NCI-H460 (cell line): ENCODE results near the gene WNK1. TPM values are rescaled to one million over a fixed set of nuclear protein-coding genes. Genes with fewer than 3 reads are reported as not detected.
"Not testable (repeated sequence)": the region's sequence is repeated elsewhere in the genome, so short reads cannot be mapped to it uniquely, and the experiment has no call there.

Source experiments
- DNase-seq: peaks from one replicate; pipeline ENCODE4 v3.0.0-alpha.2; 2016; ENCODE audit warnings: low read depth; ENCODE audit errors: extremely low read depth
- total RNA-seq: library from RNA; depleted of rRNA; stranded (reverse); fragments of >200 nt; shearing (Covaris generic); gene quantifications from 2 replicates; pipeline ENCODE4 v1.2.3, GENCODE V29; 2014

Gene WNK1
- total RNA-seq, 1 experiment from 2014 or later = 49.0 TPM

DNA sequence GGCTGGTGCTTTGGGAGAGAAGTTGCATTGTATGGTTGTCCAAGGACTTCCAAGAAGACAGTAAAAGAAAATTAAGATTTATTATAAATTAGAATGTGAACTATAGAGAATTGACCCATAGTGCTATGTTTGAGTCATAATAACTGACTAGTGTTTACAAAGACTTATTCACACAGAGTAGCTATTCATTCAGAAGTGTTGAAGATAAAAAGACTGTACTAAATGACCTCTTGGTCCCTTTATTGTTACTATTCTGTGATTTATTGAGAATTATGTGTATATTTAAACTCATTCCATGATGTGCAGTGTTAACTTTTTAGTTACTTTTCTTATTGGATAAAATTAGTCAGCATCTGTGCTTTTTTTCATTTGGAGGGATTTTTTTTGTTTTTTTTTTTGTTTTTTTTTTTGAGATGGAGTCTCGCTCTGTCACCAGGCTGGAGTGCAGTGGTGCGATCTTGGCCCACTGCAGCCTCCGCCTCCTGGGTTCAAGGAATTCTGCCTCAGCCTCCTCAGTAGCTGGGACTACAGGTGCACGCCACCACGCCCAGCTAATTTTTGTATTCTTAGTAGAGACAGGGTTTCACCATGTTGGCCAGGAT, 24.5 kb downstream of the WNK1 start:
- not testable (repeated sequence) for DNase-seq

DNA sequence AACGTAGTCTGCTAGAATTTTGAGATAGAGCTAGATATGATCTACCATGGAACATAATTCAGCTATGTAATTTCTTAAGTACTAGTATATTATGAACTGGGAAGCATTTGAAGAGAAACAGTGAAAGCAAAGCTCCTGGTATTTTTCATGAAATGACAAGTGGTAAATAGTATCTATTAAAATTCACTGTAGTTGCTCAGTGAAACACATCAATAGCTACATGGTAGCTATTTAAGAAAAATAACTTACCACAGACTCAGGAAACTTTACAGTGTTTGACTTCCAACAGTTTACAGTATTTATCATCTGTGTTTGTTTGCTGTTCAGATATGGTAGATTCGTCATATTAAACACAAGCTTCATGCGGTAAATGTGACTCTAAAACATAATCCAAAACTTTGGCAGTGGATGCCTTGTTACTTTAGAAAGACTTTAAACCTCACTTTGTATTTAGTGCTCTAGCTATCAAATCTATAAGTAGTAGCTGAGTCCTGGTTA, 25.2 kb downstream of the WNK1 start:
- no peak for DNase-seq

DNA sequence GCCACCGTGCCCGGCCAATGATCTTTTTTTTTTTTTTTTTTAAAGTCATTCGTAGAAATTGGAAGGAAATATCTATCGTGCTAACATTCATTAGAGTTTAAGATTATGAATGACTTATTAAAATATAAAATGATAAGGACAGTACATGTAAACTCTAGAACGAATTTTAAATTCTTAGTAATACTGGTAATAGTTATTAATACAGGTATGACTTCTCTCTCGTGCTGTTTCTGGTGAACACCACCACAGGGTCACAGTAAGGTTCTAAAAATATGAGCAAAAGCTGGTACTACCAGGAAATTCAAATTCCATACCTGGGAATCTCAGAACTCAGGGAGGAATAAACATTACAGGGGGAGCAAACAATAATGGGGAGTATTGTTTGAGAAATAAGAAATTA, 26.2 kb downstream of the WNK1 start:
- no peak for DNase-seq

DNA sequence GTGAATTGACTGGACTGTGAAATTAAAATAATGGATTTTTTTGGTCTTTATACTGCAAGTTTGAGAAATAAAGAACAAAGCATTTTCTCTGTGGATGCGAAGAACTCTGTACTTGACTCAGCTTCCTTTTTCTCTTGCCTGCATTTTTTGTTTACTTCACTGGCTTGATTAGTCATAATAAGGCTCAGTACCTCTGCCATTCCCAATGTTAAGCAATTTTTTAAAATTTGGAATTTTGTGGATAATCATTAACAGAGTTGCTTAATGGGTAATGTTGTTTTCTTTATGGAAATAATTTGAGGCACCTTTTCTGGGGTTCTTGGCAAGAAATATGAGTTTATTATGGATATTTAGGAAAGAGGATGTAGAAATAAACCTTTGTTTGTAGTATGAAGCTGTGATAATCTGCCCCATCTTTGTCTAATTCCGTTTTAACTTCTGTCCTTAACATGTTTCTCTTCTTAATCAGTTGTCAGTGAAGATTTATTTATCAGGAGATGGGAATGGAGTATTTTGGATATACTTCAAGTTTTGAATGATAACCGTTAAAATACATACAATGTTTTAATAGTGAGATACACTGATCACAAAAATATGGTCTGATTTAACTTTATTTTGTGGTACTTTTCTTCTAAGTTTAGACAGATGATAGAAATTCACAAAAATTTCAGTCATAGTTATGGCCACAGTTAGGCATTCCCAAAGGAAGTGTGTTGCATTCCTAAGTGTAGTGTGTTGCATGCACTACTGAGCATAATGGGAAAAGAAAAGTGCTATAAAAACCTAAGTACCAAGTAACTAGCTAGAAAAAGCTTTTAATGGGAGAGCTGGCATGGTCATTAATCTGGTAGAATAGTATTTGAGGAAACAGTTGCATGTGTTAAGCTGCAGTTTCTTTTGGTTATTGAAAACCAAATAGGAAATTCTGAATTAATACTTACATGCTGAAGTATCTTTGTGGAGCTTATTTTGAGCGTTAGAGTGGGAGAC, 27.7 kb downstream of the WNK1 start:
- no peak for DNase-seq

DNA sequence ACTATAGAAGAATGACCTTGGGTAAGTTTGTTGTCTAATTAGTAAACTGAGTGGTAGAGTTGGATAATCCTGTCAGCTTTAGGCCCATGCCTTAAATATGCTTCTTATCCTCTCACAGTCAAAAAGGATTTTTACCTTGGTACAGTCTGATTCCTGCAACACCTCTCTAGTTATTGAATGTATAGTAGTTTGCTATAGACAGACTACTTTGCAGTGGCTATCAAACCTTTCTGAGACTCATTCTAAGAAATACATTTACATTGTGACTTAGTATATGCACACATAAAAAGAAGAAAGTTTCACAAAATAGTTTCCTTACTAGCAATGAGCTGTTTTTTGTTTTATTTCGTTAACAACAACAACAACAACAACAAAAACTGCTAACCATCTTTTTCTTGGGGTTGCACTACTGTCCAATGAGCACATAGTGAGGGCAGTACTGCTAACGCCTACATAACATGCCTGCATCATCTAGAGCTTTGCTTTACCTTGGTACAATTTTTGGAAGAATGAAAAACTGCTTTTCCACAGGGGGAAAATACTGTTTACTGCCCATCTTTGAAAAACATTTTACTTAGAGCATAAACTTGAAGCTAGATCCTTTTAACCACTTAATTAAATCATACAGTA, 28.5 kb downstream of the WNK1 start:
- no peak for DNase-seq

DNA sequence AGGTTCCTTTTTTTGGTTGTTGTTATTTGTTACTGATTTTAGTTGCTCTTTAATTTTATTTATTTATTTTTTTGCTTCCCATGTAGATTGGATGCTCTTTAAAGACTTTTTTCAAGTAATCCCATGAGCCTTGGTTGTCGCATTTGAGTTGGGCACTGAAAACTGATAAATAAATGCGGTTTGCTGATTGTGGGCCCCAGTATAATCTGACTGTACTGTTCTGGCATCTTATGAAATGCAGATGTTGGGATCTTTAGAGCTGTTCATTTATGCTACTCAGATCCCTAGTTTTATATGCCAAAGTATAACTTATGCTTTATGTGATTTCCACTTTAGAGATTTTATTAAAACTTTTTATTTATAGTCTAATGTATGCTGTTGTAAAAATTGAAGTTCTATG, 33.3 kb downstream of the WNK1 start:
- no peak for DNase-seq

DNA sequence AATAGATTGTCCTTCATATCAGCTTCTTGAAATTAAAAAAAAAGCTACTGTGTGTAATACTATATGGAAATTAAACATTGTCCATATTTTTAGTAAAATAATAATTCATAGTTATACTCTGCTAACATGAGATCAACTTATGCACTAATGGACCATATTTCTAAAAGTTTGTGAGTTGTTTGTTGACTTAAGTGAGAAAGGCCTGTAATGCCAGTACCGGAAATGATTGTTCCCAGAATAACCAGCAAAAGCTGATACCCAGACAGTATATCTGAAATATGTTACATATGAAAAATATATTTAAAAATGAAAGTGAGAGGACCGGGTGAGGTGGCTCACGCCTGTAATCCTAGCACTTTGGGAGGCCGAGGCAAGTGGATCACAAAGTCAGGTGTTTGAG, 35.9 kb downstream of the WNK1 start:
- DNase-seq = no peak

DNA sequence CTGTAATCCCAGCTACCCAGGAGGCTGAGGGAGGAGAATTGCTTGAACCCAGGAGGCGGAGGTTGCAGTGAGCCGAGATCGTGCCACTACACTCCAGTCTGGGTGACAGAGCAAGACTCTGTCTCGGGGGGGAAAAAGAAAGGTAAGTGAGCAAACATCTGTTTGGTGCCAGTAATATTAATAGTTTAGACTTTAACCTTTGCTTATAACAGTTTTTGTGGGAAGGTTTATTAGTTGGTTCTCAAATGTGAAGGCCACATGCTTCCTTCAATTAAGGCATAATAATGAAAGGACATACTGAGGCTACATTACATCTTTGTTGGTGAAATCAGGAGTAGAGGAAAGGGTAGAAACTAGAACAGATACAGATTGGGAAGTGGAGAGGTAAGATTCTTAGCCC, 36.4 kb downstream of the WNK1 start:
- not testable (repeated sequence) for DNase-seq

DNA sequence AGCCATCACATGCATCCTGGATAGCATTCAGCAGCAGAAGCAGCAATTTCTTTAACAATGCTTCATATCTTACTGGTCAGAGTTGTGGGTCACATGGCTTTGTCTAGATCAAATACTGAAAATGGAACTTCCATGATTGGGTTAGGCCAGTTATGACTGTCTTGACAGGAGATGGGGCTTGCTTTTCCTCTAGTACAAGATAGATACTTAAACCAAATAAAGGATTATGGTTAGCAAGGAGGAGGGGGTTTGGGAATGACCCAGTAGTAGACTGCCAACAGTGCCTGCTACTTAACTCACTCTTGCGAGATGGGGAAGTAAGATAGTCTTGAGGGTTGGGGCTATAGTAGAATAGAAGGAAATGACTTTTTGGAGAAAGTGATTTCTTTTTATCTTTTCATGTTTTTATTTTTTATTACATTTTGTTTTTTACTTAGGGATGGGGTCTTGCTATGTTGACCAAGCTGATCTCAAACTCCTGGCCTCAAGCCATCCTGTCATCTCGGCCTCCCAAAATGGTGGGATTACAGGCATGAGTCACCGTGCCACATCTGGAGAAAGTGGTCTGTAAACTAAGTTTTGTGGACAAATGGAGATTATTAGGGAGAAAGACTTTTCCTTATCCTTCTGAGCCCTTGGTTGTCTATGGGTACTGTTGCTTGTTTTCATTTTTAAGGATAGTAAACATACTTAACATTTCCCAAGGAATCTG, 37.6 kb downstream of the WNK1 start:
- no peak for DNase-seq

DNA sequence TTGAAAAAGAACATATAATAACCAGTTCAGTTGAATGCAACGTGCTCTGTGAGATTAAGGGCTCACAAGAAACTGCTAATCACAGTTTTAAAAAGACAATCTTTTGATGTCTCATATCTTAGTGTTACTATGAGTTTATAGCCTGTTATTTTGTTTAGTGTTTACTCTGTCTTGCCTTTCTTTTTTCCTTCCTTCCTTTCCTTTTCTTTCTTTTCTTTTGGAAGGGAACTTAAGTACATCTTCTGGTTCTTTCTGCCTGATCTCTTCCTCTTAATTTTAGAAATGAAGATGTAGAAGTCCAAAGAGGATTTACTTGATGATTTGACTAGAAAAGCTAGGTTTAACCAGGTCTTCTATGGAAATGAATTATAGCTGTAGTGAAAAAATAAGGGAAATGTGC, 38.2 kb downstream of the WNK1 start:
- no peak for DNase-seq

DNA sequence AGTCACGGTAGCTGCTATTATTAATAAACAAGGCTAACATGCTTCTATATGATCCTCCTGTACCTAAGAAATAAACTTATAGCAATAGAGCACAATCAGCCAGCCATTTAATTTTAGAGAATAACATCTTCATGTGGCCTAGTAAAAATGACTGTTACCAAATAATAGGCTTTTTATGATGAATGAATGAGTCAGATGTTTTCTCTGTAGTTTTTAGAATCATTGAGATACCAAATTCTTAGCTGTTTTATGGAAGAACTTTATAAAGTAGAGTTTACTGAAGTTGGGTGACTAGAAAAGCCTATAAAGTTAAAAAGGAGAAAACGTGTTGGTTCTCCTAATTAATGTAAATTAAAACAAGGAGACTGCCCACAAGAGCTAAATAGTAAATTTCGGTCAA, 40.7 kb downstream of the WNK1 start:
- no peak for DNase-seq

DNA sequence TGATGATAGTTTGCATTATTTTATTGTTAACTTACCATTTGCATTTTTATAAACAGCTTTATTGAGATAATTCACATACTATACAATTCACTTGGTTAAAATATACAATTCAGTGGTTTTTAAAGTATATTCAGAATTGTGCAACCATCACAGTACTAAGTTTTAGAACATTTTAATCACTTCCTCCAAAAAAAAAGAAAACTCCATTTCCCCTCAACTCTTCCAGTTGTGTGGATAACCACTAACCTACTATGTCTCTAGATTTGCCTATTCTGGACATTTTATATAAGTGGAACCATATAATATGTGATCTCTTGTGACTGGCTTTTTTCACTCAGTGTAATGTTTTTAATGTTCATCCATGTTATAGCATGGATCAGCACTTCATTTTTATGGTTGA, 41.3 kb downstream of the WNK1 start:
- DNase-seq = no peak

DNA sequence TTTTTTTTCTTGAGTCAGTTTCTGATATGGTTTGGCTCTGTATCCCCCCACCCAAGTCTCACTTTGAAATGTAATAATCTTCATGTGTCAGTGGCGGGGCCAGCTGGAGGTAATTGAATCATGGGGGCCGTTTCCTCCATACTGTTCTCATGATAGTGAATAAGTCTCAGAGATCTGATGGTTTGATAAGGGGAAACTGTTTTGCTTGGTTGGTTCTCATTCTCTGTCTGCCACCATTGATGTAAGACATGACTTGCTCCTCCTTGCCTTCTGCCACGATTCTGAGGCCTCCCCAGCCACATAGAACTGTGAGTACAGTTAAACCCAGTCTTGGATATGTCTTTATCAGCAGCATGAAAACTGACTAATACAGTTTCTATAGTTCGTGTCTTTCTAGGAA, 42.9 kb downstream of the WNK1 start:
- no peak for DNase-seq

DNA sequence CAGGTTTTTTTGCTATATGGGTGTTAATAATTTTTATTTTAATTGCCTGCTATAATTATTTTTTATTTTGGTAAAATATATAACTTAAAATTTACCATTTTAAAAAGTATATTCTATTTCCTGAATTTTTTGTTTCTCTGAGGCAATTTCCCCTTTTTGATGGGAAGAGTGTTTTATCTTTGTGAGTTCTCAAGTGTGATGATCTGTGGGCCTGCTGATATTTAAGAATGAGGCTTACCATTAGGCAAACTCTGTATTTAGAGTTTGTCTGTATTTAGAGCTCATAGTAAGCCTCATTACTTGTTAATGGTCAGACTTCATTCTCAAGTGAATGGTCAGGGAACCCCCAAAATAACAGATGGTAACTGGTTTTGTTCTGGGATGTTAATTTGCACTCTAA, 48.0 kb downstream of the WNK1 start:
- no peak for DNase-seq

DNA sequence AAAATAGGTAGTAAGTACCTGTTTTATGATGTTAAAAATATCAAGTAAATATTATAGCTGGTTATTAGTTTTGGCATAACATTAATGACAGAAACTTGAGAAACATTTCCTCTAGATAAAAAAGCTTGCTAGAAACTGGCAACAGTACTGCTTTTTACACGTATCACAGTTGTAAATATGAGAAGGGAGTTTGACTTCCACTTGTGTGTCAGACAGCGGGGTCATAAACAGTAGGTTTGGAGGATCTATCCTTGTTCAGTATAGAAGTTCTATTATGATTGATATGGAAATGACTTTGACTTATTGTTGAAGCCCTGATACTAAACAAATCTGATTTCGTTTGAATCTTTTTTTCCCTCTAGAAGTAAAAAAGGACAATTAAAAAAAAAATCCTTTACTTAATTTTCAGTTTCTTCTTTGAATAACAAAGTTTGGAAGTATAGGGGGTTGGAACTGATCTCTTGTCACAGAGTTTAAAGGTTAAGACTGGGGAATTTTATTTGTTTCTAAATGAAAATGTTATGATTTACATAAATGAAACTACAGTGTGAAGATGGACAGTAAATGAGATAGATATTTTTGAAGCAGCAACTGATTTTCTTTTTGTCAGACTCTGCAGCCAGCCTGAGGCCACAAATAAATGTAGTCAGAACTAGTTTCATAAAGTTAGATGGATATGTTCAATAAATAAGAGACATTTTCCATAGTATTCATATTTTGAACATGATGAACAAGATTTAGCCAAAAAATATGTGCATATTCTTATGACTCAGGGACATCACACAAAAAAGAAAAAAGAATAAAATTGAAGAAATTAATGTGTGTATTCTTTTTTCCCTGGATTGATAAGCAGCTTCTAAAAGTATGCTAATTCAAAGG, 50.1 kb downstream of the WNK1 start:
- DNase-seq = no peak

DNA sequence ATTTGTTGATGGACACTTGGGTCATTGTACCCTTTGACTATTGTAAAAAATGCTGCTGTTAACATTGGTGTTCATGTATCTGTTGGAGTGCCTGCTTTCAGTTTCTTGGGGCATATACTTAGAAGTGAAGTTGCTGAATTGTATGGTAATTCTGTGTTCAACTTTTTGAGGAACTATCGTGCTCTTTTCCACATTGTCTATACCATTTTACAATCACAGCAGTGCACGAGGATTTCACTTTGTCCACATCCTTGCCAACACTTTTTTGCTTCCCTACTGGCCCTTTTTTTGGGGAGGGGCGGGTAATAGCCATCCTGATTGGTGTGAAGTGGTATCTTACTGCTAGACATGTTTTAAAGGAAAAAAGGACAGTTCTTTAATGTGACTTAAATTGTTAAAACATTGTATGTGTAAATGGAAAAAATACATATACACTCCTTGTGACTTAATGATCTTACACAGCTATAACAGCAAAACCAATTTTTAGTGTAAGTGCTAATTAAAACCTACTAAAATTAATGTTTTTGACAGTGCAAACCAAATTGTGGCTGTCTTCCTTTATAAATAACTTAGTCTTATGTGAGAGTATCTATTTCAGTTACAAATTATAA, 52.7 kb downstream of the WNK1 start:
- no peak for DNase-seq

DNA sequence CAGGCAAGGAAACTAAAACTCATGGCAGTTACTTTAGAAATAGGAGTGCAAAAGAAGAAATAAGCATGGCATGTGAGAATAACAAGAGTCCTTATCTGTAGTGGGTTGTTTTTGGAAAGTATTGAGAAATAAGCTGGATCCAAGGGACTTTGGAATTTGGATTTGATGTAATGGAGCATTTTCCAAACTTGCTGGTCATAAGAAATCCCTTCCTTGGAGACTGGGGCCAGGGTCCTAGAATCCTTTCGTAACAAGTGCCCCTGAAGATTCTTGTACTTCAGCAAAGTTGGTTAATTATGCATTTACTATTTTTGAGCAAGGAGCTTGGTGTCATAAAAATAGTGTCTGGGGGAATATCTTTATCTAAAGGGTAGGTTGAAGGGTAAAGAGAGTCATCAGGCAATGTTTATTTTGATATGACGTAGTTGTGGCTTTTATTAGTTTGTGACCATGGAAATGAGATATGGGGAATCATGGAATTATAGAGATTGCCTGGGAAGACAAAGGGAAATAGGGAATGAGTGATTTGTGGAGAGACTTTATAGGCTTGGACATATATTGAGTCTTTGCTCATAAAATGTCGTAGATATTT, 53.9 kb downstream of the WNK1 start:
- no peak for DNase-seq

DNA sequence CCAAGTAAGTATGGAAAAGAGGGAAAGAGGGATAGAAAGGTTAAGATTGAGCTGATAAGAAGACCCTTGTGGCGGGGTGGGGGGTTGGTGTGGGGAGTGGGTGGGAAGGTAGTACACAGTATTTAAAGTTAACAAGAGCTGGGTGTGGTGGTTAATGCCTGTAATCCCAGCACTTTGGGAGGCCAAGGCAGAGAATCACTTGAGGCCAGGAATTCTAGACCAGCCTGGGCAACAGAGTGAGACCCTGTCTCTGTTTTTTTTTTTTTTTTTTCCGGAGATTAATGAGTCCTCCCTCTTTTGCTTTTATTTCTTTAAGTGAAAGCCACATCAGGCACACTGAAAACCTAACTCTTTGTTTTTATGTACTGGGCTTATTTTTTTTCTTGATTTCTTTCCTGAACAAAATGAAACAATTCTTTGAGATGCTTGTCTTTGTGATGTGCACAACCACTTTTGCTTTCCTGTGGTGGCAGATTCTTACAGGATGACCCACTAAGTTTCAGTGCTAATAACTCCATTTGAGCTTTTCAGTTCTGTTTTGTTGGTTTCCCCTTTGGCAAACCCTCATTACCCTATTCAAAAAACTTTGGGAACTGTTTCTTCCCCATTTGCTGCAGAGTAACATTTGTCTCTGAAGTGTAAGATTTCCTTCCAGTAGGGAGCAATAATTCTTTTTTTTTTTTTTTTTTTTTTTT, 54.8 kb downstream of the WNK1 start:
- no peak for DNase-seq
